Esophagus muscularis mucosa (tissue), 4 donors: ENCODE data around the gene CRISPLD2.

Experiments
- EP300 ChIP-seq: sonication (generic); formaldehyde crosslinking; IDR thresholded peaks from one replicate; pipeline ENCODE4 v1.6.1; 2017; ENCODE audit warnings: antibody characterized with exemption
- POLR2AphosphoS5 ChIP-seq, 2 donors: sonication (generic); formaldehyde crosslinking; IDR thresholded peaks; one replicate each; pipeline ENCODE4 v1.6.1; 2017; ENCODE audit warnings: antibody characterized with exemption in 2 of 2
- TF ChIP-seq, protein P1 (sequence below), 3 experiments: fragments of 200-600 bp in 2 of 3; fragments of 450-650 bp in 1 of 3; sonication (generic) in 2 of 3; IDR thresholded peaks; one replicate each; pipeline ENCODE4 v1.5.1; 2017 to 2019; ENCODE audit warnings: antibody characterized with exemption in 3 of 3, mild to moderate bottlenecking in 2 of 3, moderate library complexity in 1 of 3

DNA sequence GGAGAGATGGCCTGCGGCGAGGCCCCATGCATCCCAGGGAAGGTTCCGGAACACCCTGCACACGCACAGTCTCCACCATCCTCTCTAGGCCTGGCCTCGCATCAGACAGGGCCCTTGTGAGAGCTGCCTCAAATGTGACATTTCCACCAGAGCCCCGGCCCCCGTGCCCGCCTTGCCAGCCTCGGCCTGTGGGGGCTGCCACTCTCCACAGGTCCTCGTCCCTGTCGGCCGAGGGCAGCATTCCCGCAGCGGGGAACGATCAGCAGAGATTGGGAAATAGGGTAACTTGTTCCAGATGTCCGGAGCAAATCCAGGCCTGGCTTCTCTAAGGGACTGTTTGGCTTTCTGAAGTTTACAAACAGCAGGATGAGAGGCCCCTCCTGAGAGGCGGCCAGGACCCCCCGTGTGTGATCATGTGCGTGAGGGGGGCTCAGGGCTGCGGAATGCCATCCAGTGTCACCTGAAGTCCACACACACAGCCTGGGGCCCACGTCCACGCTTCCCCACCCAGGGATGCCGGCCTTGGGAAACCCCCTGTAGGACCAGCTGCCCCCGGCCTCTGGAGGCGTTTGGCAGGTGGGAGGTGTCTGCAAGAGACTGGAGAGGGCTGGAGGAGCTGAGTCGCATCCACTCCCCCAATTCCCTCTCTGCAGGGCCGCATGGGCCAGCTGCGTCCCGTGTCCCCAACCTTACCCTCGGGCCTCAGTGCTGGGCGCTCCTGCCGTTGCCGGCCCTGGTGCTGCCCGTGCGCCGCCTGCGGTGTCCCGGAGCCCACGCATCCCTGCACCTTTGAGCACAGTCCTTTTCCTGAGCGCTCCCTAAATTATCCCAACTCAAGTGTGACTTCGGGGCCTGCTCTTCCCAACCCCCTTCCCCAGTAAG, 121.1 kb downstream of the CRISPLD2 start:
- TF ChIP-seq POLR2AphosphoS5 (IDR thresholded peaks at IDR 0.05) (no peak), EP300 (no peak)
- TF ChIP-seq, protein P1, sequence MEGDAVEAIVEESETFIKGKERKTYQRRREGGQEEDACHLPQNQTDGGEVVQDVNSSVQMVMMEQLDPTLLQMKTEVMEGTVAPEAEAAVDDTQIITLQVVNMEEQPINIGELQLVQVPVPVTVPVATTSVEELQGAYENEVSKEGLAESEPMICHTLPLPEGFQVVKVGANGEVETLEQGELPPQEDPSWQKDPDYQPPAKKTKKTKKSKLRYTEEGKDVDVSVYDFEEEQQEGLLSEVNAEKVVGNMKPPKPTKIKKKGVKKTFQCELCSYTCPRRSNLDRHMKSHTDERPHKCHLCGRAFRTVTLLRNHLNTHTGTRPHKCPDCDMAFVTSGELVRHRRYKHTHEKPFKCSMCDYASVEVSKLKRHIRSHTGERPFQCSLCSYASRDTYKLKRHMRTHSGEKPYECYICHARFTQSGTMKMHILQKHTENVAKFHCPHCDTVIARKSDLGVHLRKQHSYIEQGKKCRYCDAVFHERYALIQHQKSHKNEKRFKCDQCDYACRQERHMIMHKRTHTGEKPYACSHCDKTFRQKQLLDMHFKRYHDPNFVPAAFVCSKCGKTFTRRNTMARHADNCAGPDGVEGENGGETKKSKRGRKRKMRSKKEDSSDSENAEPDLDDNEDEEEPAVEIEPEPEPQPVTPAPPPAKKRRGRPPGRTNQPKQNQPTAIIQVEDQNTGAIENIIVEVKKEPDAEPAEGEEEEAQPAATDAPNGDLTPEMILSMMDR (IDR thresholded peaks at IDR 0.05) = no peak
